ENCODE results near the gene ATP2C1. TPM values are rescaled to one million over a fixed set of nuclear protein-coding genes. Genes with fewer than 3 reads are reported as not detected.

ATP2C1 gene
- total RNA-seq, 2 experiments from 2014 or later = 47.4 to 48.5 TPM

- no peaks in the 10 kb centered on the region for H3K9me3 Mint-ChIP-seq (ENCODE audit: low read depth)
- H3K4me1 Mint-ChIP-seq = peaks cover 26% of the 10 kb centered on the region
- H3K36me3 Mint-ChIP-seq (ENCODE audit: low read depth) = peaks cover 23% of the 10 kb centered on the region
- H3K4me3 Mint-ChIP-seq = no peak overlapping the region
- no peak overlapping the region for H3K27ac Mint-ChIP-seq
- H3K27me3 Mint-ChIP-seq = no peaks in the 10 kb centered on the region
- DNase-seq (no peak), ATAC-seq (no peak)
- CTCF ChIA-PET = interaction anchor here (1.4 kb wide), 1 partner anchor 23 kb away, joined by 4 read pairs; the partner anchor contains the start of gene ATP2C1
- POLR2A ChIA-PET = interaction anchor here (0.5 kb wide), 1 partner anchor 24 kb away, joined by 6 read pairs; no protein-coding TSS in a partner anchor
- intact Hi-C loops (cut with DNase I, micrococcal nuclease) = no loop called here
Observed at GRCh38 chr3:130916507-130917167, 22.8 kb downstream of the ATP2C1 start.

- Mint-ChIP-seq H3K36me3 (ENCODE audit: low read depth) (peaks cover 35% of the 10 kb centered on the region), H3K27ac (no peak overlapping the region), H3K9me3 (ENCODE audit: low read depth) (no peaks in the 10 kb centered on the region), H3K27me3 (no peaks in the 10 kb centered on the region), H3K4me1 (peaks cover 38% of the 10 kb centered on the region), H3K4me3 (no peak overlapping the region)
- ATAC-seq (no peak), DNase-seq (no peak)
- POLR2A ChIA-PET = no interaction called here
- CTCF ChIA-PET = no interaction called here
- intact Hi-C loops (cut with DNase I, micrococcal nuclease) = no loop called here
Observed at GRCh38 chr3:130918328-130918727, 24.4 kb downstream of the ATP2C1 start.

- DNase-seq (no peak), ATAC-seq (no peak)
- no peak overlapping the region for H3K4me3 Mint-ChIP-seq
- POLR2A ChIA-PET = no interaction called here
- no peak overlapping the region for H3K27ac Mint-ChIP-seq
- H3K9me3 Mint-ChIP-seq (ENCODE audit: low read depth) = peaks cover 13% of the 10 kb centered on the region
- intact Hi-C loops (cut with DNase I, micrococcal nuclease) = no loop called here
- CTCF ChIA-PET = interaction anchor here (1.2 kb wide), 1 partner anchor 16 kb away, joined by 4 read pairs; no protein-coding TSS in a partner anchor
- H3K4me1 Mint-ChIP-seq = peaks cover 42% of the 10 kb centered on the region
- no peaks in the 10 kb centered on the region for H3K27me3 Mint-ChIP-seq
- peaks cover 34% of the 10 kb centered on the region for H3K36me3 Mint-ChIP-seq (ENCODE audit: low read depth)
Observed at GRCh38 chr3:130925628-130926027, 31.7 kb downstream of the ATP2C1 start.

GRCh38 chr3:130926504-130926903, 32.6 kb downstream of the ATP2C1 start:
- ATAC-seq (no peak), DNase-seq (no peak)
- Mint-ChIP-seq H3K36me3 (ENCODE audit: low read depth) (peaks cover 37% of the 10 kb centered on the region), H3K27me3 (no peaks in the 10 kb centered on the region), H3K9me3 (ENCODE audit: low read depth) (peaks cover 13% of the 10 kb centered on the region), H3K4me3 (no peak overlapping the region), H3K4me1 (peaks cover 40% of the 10 kb centered on the region), H3K27ac (peak overlapping the region; percentile 37)
- ChIA-PET CTCF (no interaction called here), POLR2A (no interaction called here)
- intact Hi-C loops (cut with DNase I, micrococcal nuclease) = no loop called here

- ATAC-seq (no peak), DNase-seq (no peak)
- no peaks in the 10 kb centered on the region for H3K27me3 Mint-ChIP-seq
- H3K9me3 Mint-ChIP-seq (ENCODE audit: low read depth) = peaks cover 3% of the 10 kb centered on the region
- H3K4me3 Mint-ChIP-seq = no peak overlapping the region
- H3K27ac Mint-ChIP-seq = no peak overlapping the region
- H3K4me1 Mint-ChIP-seq = peaks cover 23% of the 10 kb centered on the region
- peaks cover 30% of the 10 kb centered on the region for H3K36me3 Mint-ChIP-seq (ENCODE audit: low read depth)
- ChIA-PET POLR2A (interaction anchor here (0.8 kb wide), 1 partner anchor 36 kb away, joined by 3 read pairs; the partner anchor contains the start of gene ATP2C1), CTCF (interaction anchor here (0.7 to 1.7 kb wide), 3 partner anchors 34 to 51 kb away, joined by 3 to 6 read pairs (median 3); partner anchors contain the start of gene ATP2C1)
- intact Hi-C loops (cut with DNase I, micrococcal nuclease) = no loop called here
Observed at GRCh38 chr3:130929804-130930203, 35.9 kb downstream of the ATP2C1 start.

GRCh38 chr3:130932979-130933378, 39.1 kb downstream of the ATP2C1 start:
- ATAC-seq (no peak), DNase-seq (no peak)
- peaks cover 17% of the 10 kb centered on the region for H3K4me1 Mint-ChIP-seq
- H3K9me3 Mint-ChIP-seq (ENCODE audit: low read depth) = no peaks in the 10 kb centered on the region
- no peaks in the 10 kb centered on the region for H3K27me3 Mint-ChIP-seq
- ChIA-PET POLR2A (interaction anchor here (1.1 kb wide), 1 partner anchor 13 kb away, joined by 3 read pairs; no protein-coding TSS in a partner anchor), CTCF (interaction anchor here (0.7 to 1.3 kb wide), 3 partner anchors 14 to 190 kb away, joined by 3 read pairs; no protein-coding TSS in a partner anchor)
- H3K4me3 Mint-ChIP-seq = no peak overlapping the region
- peaks cover 30% of the 10 kb centered on the region for H3K36me3 Mint-ChIP-seq (ENCODE audit: low read depth)
- intact Hi-C loops (cut with DNase I, micrococcal nuclease) = no loop called here
- H3K27ac Mint-ChIP-seq = no peak overlapping the region

GRCh38 chr3:130933801-130934345, 40.0 kb downstream of the ATP2C1 start:
- POLR2A ChIA-PET = no interaction called here
- intact Hi-C loops (cut with DNase I, micrococcal nuclease) = no loop called here
- Mint-ChIP-seq H3K4me3 (no peak overlapping the region), H3K9me3 (ENCODE audit: low read depth) (no peaks in the 10 kb centered on the region), H3K27me3 (no peaks in the 10 kb centered on the region), H3K36me3 (ENCODE audit: low read depth) (peaks cover 32% of the 10 kb centered on the region), H3K4me1 (peaks cover 14% of the 10 kb centered on the region), H3K27ac (no peak overlapping the region)
- no peak for ATAC-seq
- DNase-seq = no peak
- CTCF ChIA-PET = interaction anchor here (0.7 to 1.1 kb wide), 3 partner anchors 12 to 191 kb away, joined by 3 to 5 read pairs (median 3); no protein-coding TSS in a partner anchor

GRCh38 chr3:130934442-130935089, 40.7 kb downstream of the ATP2C1 start:
- Mint-ChIP-seq H3K4me3 (no peak overlapping the region), H3K36me3 (ENCODE audit: low read depth) (peaks cover 37% of the 10 kb centered on the region), H3K27me3 (no peaks in the 10 kb centered on the region), H3K4me1 (peaks cover 8% of the 10 kb centered on the region), H3K9me3 (ENCODE audit: low read depth) (no peaks in the 10 kb centered on the region), H3K27ac (no peak overlapping the region)
- POLR2A ChIA-PET = no interaction called here
- intact Hi-C loops (cut with DNase I, micrococcal nuclease) = no loop called here
- CTCF ChIA-PET = interaction anchor here (1.1 kb wide), 1 partner anchor 12 kb away, joined by 5 read pairs; no protein-coding TSS in a partner anchor
- DNase-seq (no peak), ATAC-seq (peak; percentile 12)

- H3K36me3 Mint-ChIP-seq (ENCODE audit: low read depth) = peaks cover 36% of the 10 kb centered on the region
- ATAC-seq (no peak), DNase-seq (no peak)
- no peaks in the 10 kb centered on the region for H3K9me3 Mint-ChIP-seq (ENCODE audit: low read depth)
- POLR2A ChIA-PET = no interaction called here
- H3K4me1 Mint-ChIP-seq = peaks cover 4% of the 10 kb centered on the region
- no peaks in the 10 kb centered on the region for H3K27me3 Mint-ChIP-seq
- intact Hi-C loops (cut with DNase I, micrococcal nuclease) = no loop called here
- H3K27ac Mint-ChIP-seq = no peak overlapping the region
- H3K4me3 Mint-ChIP-seq = no peak overlapping the region
- CTCF ChIA-PET = no interaction called here
Observed at GRCh38 chr3:130935761-130936492, 42.0 kb downstream of the ATP2C1 start.

- H3K27me3 Mint-ChIP-seq = no peaks in the 10 kb centered on the region
- intact Hi-C loops (cut with DNase I, micrococcal nuclease) = no loop called here
- ChIA-PET POLR2A (no interaction called here), CTCF (no interaction called here)
- H3K4me3 Mint-ChIP-seq = no peak overlapping the region
- ATAC-seq (no peak), DNase-seq (no peak)
- H3K27ac Mint-ChIP-seq = no peak overlapping the region
- H3K9me3 Mint-ChIP-seq (ENCODE audit: low read depth) = no peaks in the 10 kb centered on the region
- peaks cover 44% of the 10 kb centered on the region for H3K36me3 Mint-ChIP-seq (ENCODE audit: low read depth)
- no peaks in the 10 kb centered on the region for H3K4me1 Mint-ChIP-seq
Observed at GRCh38 chr3:130939753-130940152, 45.9 kb downstream of the ATP2C1 start.

- Mint-ChIP-seq H3K9me3 (ENCODE audit: low read depth) (no peaks in the 10 kb centered on the region), H3K36me3 (ENCODE audit: low read depth) (peaks cover 53% of the 10 kb centered on the region), H3K27me3 (no peaks in the 10 kb centered on the region), H3K27ac (no peak overlapping the region), H3K4me1 (no peaks in the 10 kb centered on the region), H3K4me3 (no peak overlapping the region)
- CTCF ChIA-PET = no interaction called here
- ATAC-seq = no peak
- POLR2A ChIA-PET = no interaction called here
- intact Hi-C loops (cut with DNase I, micrococcal nuclease) = no loop called here
- no peak for DNase-seq
Observed at GRCh38 chr3:130941793-130942192, 47.9 kb downstream of the ATP2C1 start.
